ENCODE results near the gene CFAP45.

DNA sequence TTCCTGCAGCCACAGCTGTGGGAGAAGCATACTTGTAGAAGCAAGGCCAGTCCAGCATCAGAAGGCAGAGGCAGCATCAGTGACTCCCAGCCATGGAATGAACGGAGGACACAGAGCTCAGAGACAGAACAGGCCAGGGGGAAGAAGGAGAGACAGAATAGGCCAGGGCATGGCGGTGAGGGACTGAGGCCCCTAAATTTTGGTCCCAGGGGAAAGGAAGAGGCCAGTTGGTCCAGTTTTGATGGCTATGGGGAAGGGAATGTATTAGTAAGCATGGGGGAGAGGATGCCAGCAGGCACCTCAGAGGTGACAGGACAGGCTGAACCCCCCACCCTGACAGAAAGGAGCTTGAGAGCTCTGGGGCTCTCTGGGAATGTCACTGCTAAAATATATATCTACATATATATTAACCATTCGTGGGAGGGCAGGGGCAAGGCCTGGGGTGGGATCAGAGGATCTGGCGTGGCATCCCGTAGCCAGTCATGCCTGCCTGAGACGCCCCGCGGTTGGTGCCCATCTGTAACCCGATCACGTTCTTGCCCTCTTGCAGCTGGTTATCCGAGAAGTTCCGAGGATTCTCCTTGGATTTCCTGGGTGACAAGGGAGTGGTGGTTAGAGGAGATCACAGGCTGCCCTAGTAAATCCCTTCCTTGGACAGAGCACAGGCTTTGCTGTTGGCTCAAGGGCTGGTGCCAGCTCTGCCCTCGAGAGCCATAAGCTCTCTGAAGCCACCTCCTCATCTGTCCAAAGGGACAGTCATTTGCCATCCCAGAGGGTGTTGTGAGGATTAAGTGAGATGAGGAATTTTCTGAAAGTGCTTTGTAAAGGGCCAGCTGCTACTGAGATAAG is 18.6 kb upstream of the CFAP45 start:
- TF ChIP-seq ZNF274 (IDR thresholded peaks at IDR 0.05; ENCODE audit: low read depth, low read length) (no peak), YY1 (IDR thresholded peaks at IDR 0.05; ENCODE audit: insufficient read depth, insufficient read length) (no peak), SUZ12 (IDR thresholded peaks at IDR 0.05; ENCODE audit: extremely low read depth, insufficient read depth, insufficient read length) (no peak)
